Adrenal gland (tissue), 5 donors: Measurements from ENCODE around the gene TMEM135.

Experiments
- POLR2A ChIP-seq, 2 donors: fragments of 450-650 bp; IDR thresholded peaks; one replicate each; pipeline ENCODE4 v1.6.1; 2017; ENCODE audit warnings: antibody characterized with exemption in 2 of 2, mild to moderate bottlenecking in 2 of 2, moderate library complexity in 1 of 2
- TF ChIP-seq, protein P1 (sequence below), 6 experiments: fragments of 450-650 bp in 4 of 6; fragments of 200-600 bp in 2 of 6; sonication (generic) in 1 of 6; IDR thresholded peaks; 1 replicate in 5 of 6; 2 replicates in 1 of 6; pipeline versions ENCODE4 v1.5.1 to v1.8.0; 2016 to 2021; ENCODE audit warnings: antibody characterized with exemption in 6 of 6, mild to moderate bottlenecking in 2 of 6, moderate library complexity in 1 of 6
- donor health status: DM: no; HTN: no; CAD: no.

DNA sequence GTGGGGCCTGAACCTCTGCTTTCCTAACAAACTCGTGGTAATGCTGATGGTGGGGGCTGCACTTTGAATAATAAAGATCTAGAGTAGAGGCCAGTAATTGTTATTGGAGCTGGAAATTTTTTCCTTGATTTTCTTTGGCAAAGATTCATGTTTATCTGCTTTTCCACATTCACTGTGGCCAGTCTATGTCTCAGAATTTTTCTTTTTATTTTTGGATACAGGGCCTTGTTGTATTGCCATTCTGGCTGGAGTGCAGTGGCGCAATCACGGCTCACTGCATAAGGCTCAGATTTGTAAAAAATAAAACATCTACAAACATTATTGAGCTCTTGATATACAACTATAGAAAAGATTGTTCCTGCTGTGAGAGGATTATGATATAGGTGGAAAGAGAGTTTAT, 1.6 kb downstream of the TMEM135 start:
- TF ChIP-seq, protein P1, sequence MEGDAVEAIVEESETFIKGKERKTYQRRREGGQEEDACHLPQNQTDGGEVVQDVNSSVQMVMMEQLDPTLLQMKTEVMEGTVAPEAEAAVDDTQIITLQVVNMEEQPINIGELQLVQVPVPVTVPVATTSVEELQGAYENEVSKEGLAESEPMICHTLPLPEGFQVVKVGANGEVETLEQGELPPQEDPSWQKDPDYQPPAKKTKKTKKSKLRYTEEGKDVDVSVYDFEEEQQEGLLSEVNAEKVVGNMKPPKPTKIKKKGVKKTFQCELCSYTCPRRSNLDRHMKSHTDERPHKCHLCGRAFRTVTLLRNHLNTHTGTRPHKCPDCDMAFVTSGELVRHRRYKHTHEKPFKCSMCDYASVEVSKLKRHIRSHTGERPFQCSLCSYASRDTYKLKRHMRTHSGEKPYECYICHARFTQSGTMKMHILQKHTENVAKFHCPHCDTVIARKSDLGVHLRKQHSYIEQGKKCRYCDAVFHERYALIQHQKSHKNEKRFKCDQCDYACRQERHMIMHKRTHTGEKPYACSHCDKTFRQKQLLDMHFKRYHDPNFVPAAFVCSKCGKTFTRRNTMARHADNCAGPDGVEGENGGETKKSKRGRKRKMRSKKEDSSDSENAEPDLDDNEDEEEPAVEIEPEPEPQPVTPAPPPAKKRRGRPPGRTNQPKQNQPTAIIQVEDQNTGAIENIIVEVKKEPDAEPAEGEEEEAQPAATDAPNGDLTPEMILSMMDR (IDR thresholded peaks at IDR 0.05): no peak
- TF ChIP-seq POLR2A (IDR thresholded peaks at IDR 0.05): no peak
